HG03571 (cell line): ENCODE data around the gene TMEM132D.
"Not testable (repeated sequence)": the region's sequence is repeated elsewhere in the genome, so short reads cannot be mapped to it uniquely, and the experiment has no call there.

Source experiments
- ATAC-seq: cut with Tn5 transposase; IDR thresholded peaks from one replicate; pipeline ENCODE4 v1.9.1; 2021; ENCODE audit not compliant: unreplicated experiment

TMEM132D gene

GRCh38 chr12:129081755-129082250, 822.0 kb downstream of the TMEM132D start:
- ATAC-seq: no peak

GRCh38 chr12:129080821-129081220, 823.0 kb downstream of the TMEM132D start:
- ATAC-seq: no peak

- ATAC-seq: no peak
Observed at GRCh38 chr12:129080391-129080790, 823.4 kb downstream of the TMEM132D start.

- ATAC-seq: no peak
Observed at GRCh38 chr12:129079719-129080118, 824.1 kb downstream of the TMEM132D start.

GRCh38 chr12:129076441-129077320, 827.1 kb downstream of the TMEM132D start:
- no peak for ATAC-seq

- ATAC-seq: no peak
Observed at GRCh38 chr12:129075460-129076208, 828.2 kb downstream of the TMEM132D start.

GRCh38 chr12:129074379-129074778, 829.4 kb downstream of the TMEM132D start:
- no peak for ATAC-seq

GRCh38 chr12:129073157-129073915, 830.5 kb downstream of the TMEM132D start:
- no peak for ATAC-seq

- no peak for ATAC-seq
Observed at GRCh38 chr12:129071362-129071761, 832.5 kb downstream of the TMEM132D start.

- ATAC-seq: no peak
Observed at GRCh38 chr12:129069886-129070285, 833.9 kb downstream of the TMEM132D start.

GRCh38 chr12:129068684-129069083, 835.1 kb downstream of the TMEM132D start:
- no peak for ATAC-seq

GRCh38 chr12:129067491-129067890, 836.3 kb downstream of the TMEM132D start:
- no peak for ATAC-seq

GRCh38 chr12:129064209-129064855, 839.5 kb downstream of the TMEM132D start:
- ATAC-seq: no peak

GRCh38 chr12:129063600-129063999, 840.2 kb downstream of the TMEM132D start:
- ATAC-seq: no peak

GRCh38 chr12:129053232-129053631, 850.6 kb downstream of the TMEM132D start:
- ATAC-seq: no peak

- ATAC-seq: no peak
Observed at GRCh38 chr12:129052373-129052772, 851.5 kb downstream of the TMEM132D start.

- no peak for ATAC-seq
Observed at GRCh38 chr12:129049917-129050316, 853.9 kb downstream of the TMEM132D start.

- not testable (repeated sequence) for ATAC-seq
Observed at GRCh38 chr12:129043334-129043733, 860.5 kb downstream of the TMEM132D start.

GRCh38 chr12:129036135-129036534, 867.7 kb downstream of the TMEM132D start:
- ATAC-seq: no peak

GRCh38 chr12:129034558-129035289, 869.1 kb downstream of the TMEM132D start:
- ATAC-seq: no peak
